ENCODE data around the gene ANKRD11.

DNA sequence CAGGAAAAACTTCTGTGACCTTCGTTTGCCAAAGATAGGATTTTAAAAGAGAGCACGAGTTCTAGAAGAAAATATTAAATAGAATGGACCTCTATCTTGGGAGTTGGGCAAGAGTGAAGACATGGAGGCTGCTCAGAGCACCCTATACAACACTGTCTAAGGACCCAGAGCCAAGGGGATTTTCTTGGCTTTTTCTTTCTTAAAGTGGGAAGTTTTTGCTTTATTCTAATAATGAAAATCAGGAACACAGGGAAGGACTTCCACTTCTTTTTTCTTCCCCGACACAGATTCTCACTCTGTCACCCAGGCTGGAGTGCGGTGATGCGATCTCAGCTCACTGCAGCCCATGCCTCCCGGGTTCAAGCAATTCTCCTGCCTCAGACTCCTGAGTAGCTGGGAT, 178.7 kb downstream of the ANKRD11 start:
- TF ChIP-seq CTCF (IDR thresholded peaks at IDR 0.05), result no peak
- no peak for TF ChIP-seq ZFX (IDR thresholded peaks at IDR 0.05; ENCODE audit: borderline replicate concordance)

Measured in 22Rv1 (cell line).